Fibroblast of gingiva (primary cell): ENCODE results near the gene FASTKD2.

Source experiments
- DNase-seq: peaks from one replicate; pipeline ENCODE4 v3.0.0-alpha.2; 2011; ENCODE audit warnings: low read depth

FASTKD2 gene

DNA sequence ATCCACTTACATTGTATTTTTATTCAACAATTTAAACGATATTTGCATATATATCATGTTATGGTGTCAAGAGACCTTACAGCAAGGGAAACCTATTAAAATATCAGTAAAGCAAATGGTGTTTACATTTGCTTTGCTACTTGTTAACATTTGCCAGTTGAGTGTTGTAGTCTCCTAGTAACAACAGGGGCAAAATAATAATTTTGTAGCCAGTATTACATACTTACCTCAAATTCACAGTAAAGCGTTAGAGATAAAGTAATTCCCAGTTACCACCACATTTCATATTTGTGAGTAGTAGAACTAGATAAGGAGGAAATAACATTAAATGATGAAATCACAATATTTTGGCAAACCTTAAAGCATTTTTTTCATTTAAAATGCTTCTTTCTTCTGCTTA, 71.3 kb downstream of the FASTKD2 start:
- no peak for DNase-seq

DNA sequence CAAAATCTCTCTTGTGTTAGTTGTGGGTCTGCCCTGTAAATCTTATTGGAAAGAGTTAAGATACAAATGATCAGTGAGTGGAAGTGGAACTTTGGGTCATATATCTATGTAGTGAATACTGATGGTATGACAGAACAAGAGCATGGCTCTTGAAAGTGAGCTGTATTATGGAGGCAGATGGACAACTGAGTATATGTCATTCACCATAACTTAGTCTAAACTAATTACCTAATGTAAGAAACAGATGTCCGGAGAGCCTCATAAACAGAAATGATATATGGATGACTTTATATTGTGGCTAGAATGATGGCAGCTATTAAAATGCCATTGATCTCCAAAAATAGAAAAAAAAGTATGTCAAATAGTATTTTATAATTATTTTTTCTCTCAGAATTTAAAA, 72.4 kb downstream of the FASTKD2 start:
- DNase-seq, result no peak

DNA sequence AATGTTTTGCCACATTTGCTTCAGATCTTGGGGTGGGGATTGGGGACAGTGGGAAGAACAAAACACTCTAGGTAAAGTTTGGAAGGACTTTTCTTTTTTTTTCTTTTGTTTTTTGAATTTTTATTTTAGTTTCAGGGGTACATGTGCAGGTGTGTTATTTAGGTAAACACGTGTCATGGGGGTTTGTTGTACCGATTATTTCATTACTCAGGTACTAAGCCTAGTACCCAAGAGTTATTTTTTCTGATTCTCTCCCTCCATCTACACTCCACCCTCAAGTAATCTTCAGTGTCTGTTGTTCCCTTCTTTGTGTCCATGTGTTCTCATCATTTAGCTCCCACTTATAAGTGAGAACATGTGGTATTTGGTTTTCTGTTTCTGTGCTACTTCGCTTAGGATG, 73.3 kb downstream of the FASTKD2 start:
- DNase-seq, result no peak

DNA sequence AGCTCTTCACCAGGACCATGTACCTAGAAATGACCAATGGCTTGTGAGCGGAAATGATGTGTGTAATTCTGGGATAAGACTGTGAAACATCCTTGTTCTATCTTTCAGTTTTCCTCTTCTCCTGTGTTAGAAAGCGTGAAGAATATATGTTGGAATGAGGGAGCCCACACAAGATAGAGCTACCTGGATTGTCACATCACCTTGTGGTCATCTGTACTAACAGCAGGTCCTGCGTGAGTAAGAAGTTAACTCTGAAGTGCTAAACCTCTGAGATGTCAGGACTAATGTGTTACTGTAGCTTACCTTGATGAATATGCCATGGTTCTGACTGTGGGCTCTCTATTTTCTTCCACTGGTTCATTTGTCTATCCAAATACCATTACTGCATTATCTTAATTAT, 75.6 kb downstream of the FASTKD2 start:
- DNase-seq, result no peak
